Fibroblast of pulmonary artery (primary cell): ENCODE results near the gene DENND6B.

ENCODE experiments used
- DNase-seq: peaks from one replicate; pipeline ENCODE4 v3.0.0-alpha.2; 2010; ENCODE audit warnings: low read depth
- H3K4me3 ChIP-seq: replicated peaks from 2 replicates; pipeline ENCODE4 v1.5.1; 2011; ENCODE audit warnings: low read depth, mild to moderate bottlenecking, control low read depth, low read length, moderate library complexity
- CTCF ChIP-seq: IDR thresholded peaks from 2 replicates; pipeline ENCODE4 v1.5.1; 2011; ENCODE audit warnings: mild to moderate bottlenecking, control low read depth, low read length, inconsistent platforms; ENCODE audit errors: missing control alignments

Gene DENND6B

DNA sequence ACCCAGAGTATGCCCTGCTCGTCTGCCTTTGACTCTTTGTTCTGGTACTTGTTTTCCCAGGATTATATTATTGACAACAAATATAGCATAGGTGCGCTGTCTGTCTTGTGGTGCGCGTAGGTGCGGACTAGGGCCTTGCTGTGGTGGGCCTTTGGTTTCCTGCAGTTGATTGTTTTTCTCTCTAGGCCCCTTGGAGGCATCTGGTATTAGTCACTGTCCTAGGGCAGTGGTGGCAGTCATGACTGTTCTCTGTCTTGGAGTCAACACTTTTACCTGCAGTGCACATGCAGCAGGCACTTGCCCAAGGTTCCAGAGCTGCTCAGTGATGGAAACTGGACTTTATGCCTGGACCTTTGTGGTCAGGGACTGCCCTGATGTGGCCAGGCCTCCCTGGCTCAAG lies 34.9 kb upstream of the DENND6B start:
- no peak overlapping the region for H3K4me3 ChIP-seq
- no peak for TF ChIP-seq CTCF
- no peak for DNase-seq

GRCh38 chr22:50361222-50361621 lies 34.4 kb upstream of the DENND6B start:
- no peak overlapping the region for H3K4me3 ChIP-seq
- TF ChIP-seq CTCF: no peak
- no peak for DNase-seq

GRCh38 chr22:50360578-50360977 lies 33.8 kb upstream of the DENND6B start:
- TF ChIP-seq CTCF: no peak
- DNase-seq: no peak
- no peak overlapping the region for H3K4me3 ChIP-seq

DNA sequence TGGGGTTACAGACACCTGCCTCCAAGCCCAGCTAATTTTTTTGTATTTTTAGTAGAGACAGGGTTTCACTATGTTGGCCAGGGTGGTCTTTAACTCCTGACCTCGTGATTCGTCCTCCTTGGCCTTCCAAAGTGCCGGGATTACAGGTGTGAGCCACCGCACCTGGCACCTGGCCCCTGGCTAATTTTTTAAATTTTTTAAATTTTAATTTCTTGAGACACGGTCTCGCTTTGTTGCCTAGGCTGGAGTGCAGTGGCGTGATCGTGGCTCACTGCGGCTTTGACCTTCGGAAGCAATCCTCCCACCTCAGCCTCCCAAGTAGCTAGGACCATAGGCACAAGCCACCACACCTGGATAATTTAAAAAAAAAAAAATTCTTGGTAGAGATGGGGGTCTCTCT lies 30.9 kb upstream of the DENND6B start:
- no peak for DNase-seq
- no peak overlapping the region for H3K4me3 ChIP-seq
- no peak for TF ChIP-seq CTCF

DNA sequence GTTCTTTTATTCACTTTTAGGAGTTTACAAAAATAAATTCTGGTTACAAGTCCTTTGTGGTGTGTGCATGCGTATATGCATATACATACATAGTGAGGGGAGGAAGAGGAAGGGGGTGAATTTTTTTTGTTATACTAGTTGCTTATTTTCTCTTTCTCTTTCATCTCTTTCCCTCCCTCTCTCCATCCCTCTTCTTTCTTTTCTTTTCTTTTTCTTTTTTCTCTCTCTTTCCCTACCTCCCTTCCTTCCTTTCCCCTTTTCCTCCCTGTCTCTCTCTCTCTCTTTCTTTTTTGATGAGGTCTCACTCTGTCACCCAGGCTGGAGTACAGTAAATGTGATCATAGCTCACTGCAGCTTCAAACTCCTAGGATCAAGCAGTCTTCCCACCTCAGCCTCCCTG lies 30.4 kb upstream of the DENND6B start:
- no peak for DNase-seq
- TF ChIP-seq CTCF: no peak
- no peak overlapping the region for H3K4me3 ChIP-seq

GRCh38 chr22:50356186-50356585 lies 29.4 kb upstream of the DENND6B start:
- H3K4me3 ChIP-seq: no peak overlapping the region
- TF ChIP-seq CTCF: no peak
- DNase-seq: no peak

- TF ChIP-seq CTCF: no peak
- no peak for DNase-seq
- no peak overlapping the region for H3K4me3 ChIP-seq
Measured at GRCh38 chr22:50348058-50348457, 21.2 kb upstream of the DENND6B start.
